Activated T-cell treated with anti-CD3 and anti-CD28 coated beads, Interleukin-2, amount 50 U/mL, for 24 hours (primary cell): ENCODE data around the gene ZFYVE26.

Source experiments
- DNase-seq: peaks from one replicate; pipeline ENCODE4 v3.0.0-alpha.2; 2020
- H3K27ac Mint-ChIP-seq: 2 replicates; pipeline ENCODE4 v1.8.0; 2020; ENCODE audit warnings: mild to moderate bottlenecking, mixed read lengths
- H3K27me3 Mint-ChIP-seq: 2 replicates; pipeline ENCODE4 v1.8.0; 2020; ENCODE audit warnings: mixed read lengths
- H3K36me3 Mint-ChIP-seq: 2 replicates; pipeline ENCODE4 v1.8.0; 2020; ENCODE audit warnings: low read depth, mixed read lengths
- H3K4me1 Mint-ChIP-seq: 2 replicates; pipeline ENCODE4 v1.8.0; 2020; ENCODE audit warnings: low read depth, mixed read lengths
- H3K4me3 Mint-ChIP-seq: 2 replicates; pipeline ENCODE4 v1.8.0; 2020; ENCODE audit warnings: mild to moderate bottlenecking, moderate library complexity, mixed read lengths
- H3K9me3 Mint-ChIP-seq: 2 replicates; pipeline ENCODE4 v1.8.0; 2020; ENCODE audit warnings: mixed read lengths

Gene ZFYVE26

DNA sequence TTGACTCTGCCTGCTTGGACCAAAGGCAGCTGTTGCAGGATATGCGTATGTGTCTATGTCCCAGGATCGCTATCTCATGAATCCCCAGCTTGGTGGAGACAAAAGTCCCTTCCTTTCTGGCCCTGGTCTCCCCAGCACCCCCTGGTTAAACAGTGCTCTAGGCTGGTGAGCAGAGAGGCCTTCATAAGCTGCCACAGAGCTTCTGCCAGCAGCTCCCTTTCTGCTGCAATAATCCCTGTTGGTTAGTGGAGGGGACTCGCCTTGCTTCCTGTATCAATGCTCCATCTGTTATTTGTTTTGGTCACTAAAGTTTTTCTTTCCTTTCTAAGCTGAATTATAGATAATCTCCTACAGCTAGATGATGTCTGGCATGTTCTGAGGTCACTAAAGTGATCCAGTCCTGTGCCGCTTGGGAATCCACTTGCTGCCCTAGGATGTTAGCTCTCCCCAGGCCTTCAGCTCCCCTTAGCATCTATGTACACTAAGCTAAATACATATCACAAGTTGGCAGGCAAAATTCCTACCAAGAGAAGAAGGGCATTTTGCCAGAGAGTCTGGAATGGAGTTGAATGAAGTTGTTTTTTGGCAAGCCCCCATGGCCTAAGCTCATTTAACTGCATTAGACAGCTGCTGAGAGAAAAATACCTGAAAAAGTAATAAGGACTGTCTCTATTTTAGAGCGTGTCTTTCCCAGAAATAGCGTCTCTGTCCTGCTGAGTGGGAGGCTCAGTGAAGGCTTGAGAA is 66.9 kb downstream of the ZFYVE26 start:
- Mint-ChIP-seq H3K4me3 (no peak overlapping the region), H3K27me3 (no peaks in the 10 kb centered on the region), H3K4me1 (peaks cover 14% of the 10 kb centered on the region), H3K27ac (no peak overlapping the region), H3K36me3 (peaks cover 89% of the 10 kb centered on the region), H3K9me3 (no peaks in the 10 kb centered on the region)
- no peak for DNase-seq

GRCh38 chr14:67748312-67748711 is 68.1 kb downstream of the ZFYVE26 start:
- H3K4me3 Mint-ChIP-seq = no peak overlapping the region
- peaks cover 77% of the 10 kb centered on the region for H3K36me3 Mint-ChIP-seq
- H3K27ac Mint-ChIP-seq = no peak overlapping the region
- H3K27me3 Mint-ChIP-seq = no peaks in the 10 kb centered on the region
- DNase-seq = no peak
- H3K4me1 Mint-ChIP-seq = peaks cover 14% of the 10 kb centered on the region
- no peaks in the 10 kb centered on the region for H3K9me3 Mint-ChIP-seq

- Mint-ChIP-seq H3K4me3 (no peak overlapping the region), H3K27ac (peak overlapping the region; percentile 56), H3K27me3 (no peaks in the 10 kb centered on the region), H3K9me3 (no peaks in the 10 kb centered on the region), H3K4me1 (peaks cover 14% of the 10 kb centered on the region), H3K36me3 (peaks cover 63% of the 10 kb centered on the region)
- DNase-seq = no peak
Observed at GRCh38 chr14:67746927-67747326, 69.5 kb downstream of the ZFYVE26 start.

- DNase-seq = no peak
- H3K36me3 Mint-ChIP-seq = peaks cover 34% of the 10 kb centered on the region
- H3K4me3 Mint-ChIP-seq = no peak overlapping the region
- H3K27me3 Mint-ChIP-seq = no peaks in the 10 kb centered on the region
- H3K27ac Mint-ChIP-seq = no peak overlapping the region
- no peaks in the 10 kb centered on the region for H3K9me3 Mint-ChIP-seq
- peaks cover 18% of the 10 kb centered on the region for H3K4me1 Mint-ChIP-seq
Observed at GRCh38 chr14:67744046-67744445, 72.3 kb downstream of the ZFYVE26 start.

DNA sequence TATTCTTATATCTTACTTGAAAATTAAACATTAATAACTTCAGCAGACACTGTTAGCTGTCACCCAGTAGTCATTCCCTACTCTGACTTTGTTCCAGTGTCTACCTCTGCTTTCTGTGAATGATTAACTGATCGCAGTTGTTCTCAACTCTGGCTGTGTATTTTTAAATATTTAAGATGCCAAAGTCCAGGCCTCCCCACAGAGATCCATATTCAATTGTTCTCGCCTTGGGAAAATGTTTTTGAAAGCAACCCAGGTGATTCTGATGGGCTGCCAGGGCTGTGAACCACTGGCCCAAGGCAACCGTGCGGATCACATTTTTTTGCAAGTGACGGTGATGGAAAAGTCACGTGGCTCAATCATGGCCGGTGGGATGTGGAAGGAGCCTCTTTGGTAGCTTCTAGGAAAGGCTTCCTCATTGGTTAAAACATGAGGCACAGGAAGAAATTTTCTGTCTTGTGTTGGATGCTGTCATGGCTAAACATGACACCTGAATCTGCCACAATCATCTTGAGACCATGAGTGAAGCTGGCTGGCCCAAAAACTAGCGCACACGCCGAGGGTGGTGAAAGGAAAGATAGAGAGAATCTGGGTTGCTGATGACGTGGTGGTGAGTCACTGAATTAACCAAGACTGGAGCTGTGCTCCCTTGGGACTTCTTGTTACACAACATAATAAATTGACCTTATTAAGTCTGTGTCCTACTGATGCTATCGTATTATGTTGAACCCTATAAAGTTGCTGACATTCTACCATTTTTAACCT is 77.5 kb downstream of the ZFYVE26 start:
- H3K4me1 Mint-ChIP-seq = peaks cover 4% of the 10 kb centered on the region
- DNase-seq = no peak
- H3K27ac Mint-ChIP-seq = no peak overlapping the region
- no peaks in the 10 kb centered on the region for H3K27me3 Mint-ChIP-seq
- no peaks in the 10 kb centered on the region for H3K36me3 Mint-ChIP-seq
- H3K9me3 Mint-ChIP-seq = no peaks in the 10 kb centered on the region
- no peak overlapping the region for H3K4me3 Mint-ChIP-seq

DNA sequence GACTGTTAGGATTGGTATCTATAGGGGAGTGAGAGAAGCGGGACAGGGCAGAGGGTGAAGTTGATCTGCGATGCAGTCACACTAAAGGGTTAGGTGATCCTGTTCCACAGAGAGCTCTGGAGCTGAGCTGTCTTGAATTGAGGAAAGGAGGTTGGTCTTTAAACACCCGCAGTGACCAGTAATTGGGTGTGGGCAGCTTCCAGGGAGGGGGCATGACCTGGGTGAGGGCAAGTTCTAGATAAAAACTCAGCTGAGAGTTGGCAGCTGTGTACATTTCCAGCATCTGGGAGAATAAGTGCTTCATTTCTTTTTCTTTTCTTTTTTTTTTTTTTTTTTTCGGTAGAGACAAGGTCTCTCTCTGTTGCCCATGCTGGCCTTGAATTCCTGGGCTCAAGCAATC is 79.6 kb downstream of the ZFYVE26 start:
- Mint-ChIP-seq H3K36me3 (no peaks in the 10 kb centered on the region), H3K4me3 (no peak overlapping the region), H3K9me3 (no peaks in the 10 kb centered on the region), H3K4me1 (peaks cover 3% of the 10 kb centered on the region), H3K27ac (no peak overlapping the region), H3K27me3 (no peaks in the 10 kb centered on the region)
- no peak for DNase-seq

- Mint-ChIP-seq H3K9me3 (no peaks in the 10 kb centered on the region), H3K4me1 (peaks cover 2% of the 10 kb centered on the region), H3K27me3 (no peaks in the 10 kb centered on the region), H3K36me3 (no peaks in the 10 kb centered on the region), H3K4me3 (no peak overlapping the region), H3K27ac (no peak overlapping the region)
- DNase-seq = no peak
Observed at GRCh38 chr14:67735336-67736147, 80.8 kb downstream of the ZFYVE26 start.

GRCh38 chr14:67734675-67735074 is 81.7 kb downstream of the ZFYVE26 start:
- Mint-ChIP-seq H3K27me3 (no peaks in the 10 kb centered on the region), H3K4me3 (no peak overlapping the region)

GRCh38 chr14:67733616-67734015 is 82.8 kb downstream of the ZFYVE26 start:
- Mint-ChIP-seq H3K4me3 (no peak overlapping the region), H3K4me1 (no peaks in the 10 kb centered on the region), H3K27me3 (no peaks in the 10 kb centered on the region), H3K27ac (no peak overlapping the region), H3K36me3 (no peaks in the 10 kb centered on the region), H3K9me3 (no peaks in the 10 kb centered on the region)
- DNase-seq = no peak

More at GRCh38 chr14:67734675-67735074, 81.7 kb downstream of the ZFYVE26 start:
- no peak for DNase-seq
- H3K9me3 Mint-ChIP-seq = no peaks in the 10 kb centered on the region
- H3K4me1 Mint-ChIP-seq = peaks cover 2% of the 10 kb centered on the region
- H3K27ac Mint-ChIP-seq = no peak overlapping the region
- H3K36me3 Mint-ChIP-seq = no peaks in the 10 kb centered on the region

- no peaks in the 10 kb centered on the region for H3K36me3 Mint-ChIP-seq
- DNase-seq = no peak
- H3K27me3 Mint-ChIP-seq = peaks cover 13% of the 10 kb centered on the region
- no peak overlapping the region for H3K4me3 Mint-ChIP-seq
- H3K4me1 Mint-ChIP-seq = no peaks in the 10 kb centered on the region
- H3K9me3 Mint-ChIP-seq = no peaks in the 10 kb centered on the region
- H3K27ac Mint-ChIP-seq = no peak overlapping the region
Observed at GRCh38 chr14:67729072-67729885, 87.1 kb downstream of the ZFYVE26 start.

GRCh38 chr14:67728258-67728657 is 88.1 kb downstream of the ZFYVE26 start:
- H3K4me1 Mint-ChIP-seq = no peaks in the 10 kb centered on the region
- H3K27me3 Mint-ChIP-seq = peaks cover 22% of the 10 kb centered on the region
- H3K9me3 Mint-ChIP-seq = no peaks in the 10 kb centered on the region
- H3K4me3 Mint-ChIP-seq = no peak overlapping the region
- H3K27ac Mint-ChIP-seq = no peak overlapping the region
- H3K36me3 Mint-ChIP-seq = no peaks in the 10 kb centered on the region
- no peak for DNase-seq

DNA sequence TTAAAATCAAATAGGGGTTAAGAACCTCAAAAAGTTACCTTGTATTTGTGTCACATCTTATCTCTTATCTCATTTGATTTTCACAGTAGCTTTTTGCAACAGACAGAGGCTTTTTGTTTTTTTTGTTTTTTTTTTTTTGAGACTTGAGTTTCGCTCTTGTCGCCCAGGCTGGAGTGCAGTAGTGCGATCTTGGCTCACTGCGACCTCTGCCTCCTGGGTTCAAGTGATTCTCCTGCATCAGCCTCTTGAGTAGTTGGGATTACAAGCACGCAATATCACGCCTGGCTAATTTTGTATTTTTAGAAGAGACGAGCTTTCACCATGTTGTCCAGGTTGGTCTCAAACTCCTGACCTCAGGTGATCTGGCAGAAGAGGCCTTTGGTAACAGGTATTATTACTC is 89.0 kb downstream of the ZFYVE26 start:
- no peak overlapping the region for H3K4me3 Mint-ChIP-seq
- H3K9me3 Mint-ChIP-seq = no peaks in the 10 kb centered on the region
- peaks cover 31% of the 10 kb centered on the region for H3K27me3 Mint-ChIP-seq
- H3K4me1 Mint-ChIP-seq = peaks cover 6% of the 10 kb centered on the region
- no peaks in the 10 kb centered on the region for H3K36me3 Mint-ChIP-seq
- DNase-seq = no peak
- H3K27ac Mint-ChIP-seq = no peak overlapping the region

DNA sequence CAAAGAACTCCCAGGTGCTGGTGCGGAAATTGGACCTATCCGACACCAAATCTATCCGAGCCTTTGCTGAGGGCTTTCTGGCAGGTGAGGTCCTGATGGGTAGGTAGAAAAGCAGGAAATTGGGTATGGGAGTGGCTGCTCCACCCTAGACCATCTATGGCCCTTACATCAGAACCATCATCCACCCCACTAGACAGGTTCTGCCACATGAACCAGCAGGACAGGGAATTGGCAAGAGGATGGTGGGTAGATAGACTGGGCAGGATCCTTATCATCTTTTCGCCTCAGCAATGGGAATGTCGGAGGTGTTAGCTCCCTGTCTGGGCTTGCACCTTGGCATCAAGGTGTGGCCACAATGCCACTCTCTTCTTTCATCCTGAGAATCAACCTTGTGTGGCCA is 91.2 kb downstream of the ZFYVE26 start:
- Mint-ChIP-seq H3K27me3 (peaks cover 48% of the 10 kb centered on the region), H3K4me1 (peaks cover 10% of the 10 kb centered on the region), H3K36me3 (no peaks in the 10 kb centered on the region), H3K27ac (no peak overlapping the region), H3K4me3 (no peak overlapping the region), H3K9me3 (no peaks in the 10 kb centered on the region)
- no peak for DNase-seq

- peaks cover 50% of the 10 kb centered on the region for H3K27me3 Mint-ChIP-seq
- no peak for DNase-seq
- no peaks in the 10 kb centered on the region for H3K36me3 Mint-ChIP-seq
- no peak overlapping the region for H3K27ac Mint-ChIP-seq
- H3K4me3 Mint-ChIP-seq = no peak overlapping the region
- no peaks in the 10 kb centered on the region for H3K9me3 Mint-ChIP-seq
- peaks cover 10% of the 10 kb centered on the region for H3K4me1 Mint-ChIP-seq
Observed at GRCh38 chr14:67722293-67722692, 94.1 kb downstream of the ZFYVE26 start.
